SK-N-SH (cell line): ENCODE data around the gene COL25A1. TPM values are rescaled to one million over a fixed set of nuclear protein-coding genes. Genes with fewer than 3 reads are reported as not detected.

Experiments
- CTCF ChIA-PET: fragments of 300-600, 350-600 bp; formaldehyde crosslinking; extraction: SDS; loops from one replicate; lab custom pipeline; 2021; lab: Yijun Ruan, JAX
- POLR2A ChIA-PET: fragments of 350-600 bp; sonication (Branson Sonifier 250); formaldehyde crosslinking; extraction: SDS; loops from one replicate; lab custom pipeline; 2020; ENCODE audit warnings: antibody characterized with exemption, inconsistent platforms; lab: Yijun Ruan, JAX
- DNase-seq: peaks from one replicate; pipeline ENCODE4 v3.0.0; 2012
- H2AFZ ChIP-seq: fragments of 200-600 bp; sonication (generic); 2 replicates; pipeline ENCODE4 v1.8.1; 2016; ENCODE audit warnings: antibody characterized with exemption, mild to moderate bottlenecking, low read depth
- H3F3A ChIP-seq: fragments of 200-600 bp; sonication (generic); replicated peaks from 2 replicates; pipeline ENCODE3; 2016; ENCODE audit warnings: antibody characterized with exemption, mild to moderate bottlenecking; ENCODE audit not compliant: insufficient read depth
- H3K27ac ChIP-seq, 2 experiments: fragments of 200-500 bp in 1 of 2; fragments of 200-600 bp in 1 of 2; sonication (Bioruptor generic) in 1 of 2; sonication (generic), shearing (Covaris generic) in 1 of 2; 2 replicates each; pipeline versions ENCODE4 v1.5.1 to v1.6.1; 2014 to 2016; ENCODE audit warnings: low read depth in 2 of 2, inconsistent platforms in 1 of 2, low read length in 1 of 2, mild to moderate bottlenecking in 1 of 2, mixed read lengths in 1 of 2
- H3K27me3 ChIP-seq: fragments of 200-600 bp; sonication (generic), shearing (Covaris generic); 2 replicates; pipeline ENCODE4 v1.6.1; 2016; ENCODE audit warnings: mixed run types; ENCODE audit not compliant: insufficient read depth
- H3K36me3 ChIP-seq, 2 experiments: fragments of 200-500 bp in 1 of 2; fragments of 200-600 bp in 1 of 2; sonication (Bioruptor generic) in 1 of 2; sonication (generic) in 1 of 2; replicated peaks in 1 of 2; 2 replicates each; pipeline versions ENCODE3 to v1.5.1; 2014 to 2016; ENCODE audit warnings: low read length in 1 of 2, mild to moderate bottlenecking in 1 of 2; ENCODE audit not compliant: insufficient read depth in 2 of 2, control insufficient read depth in 1 of 2
- H3K4me1 ChIP-seq, 2 experiments: fragments of 200-500 bp in 1 of 2; fragments of 200-600 bp in 1 of 2; sonication (Bioruptor generic) in 1 of 2; sonication (generic), shearing (Covaris generic) in 1 of 2; 2 replicates each; pipeline versions ENCODE4 v1.5.1 to v1.6.1; 2014 to 2016; ENCODE audit warnings: low read depth in 1 of 2, low read length in 1 of 2, mixed run types in 1 of 2; ENCODE audit not compliant: insufficient read depth in 2 of 2, control insufficient read depth in 1 of 2
- H3K4me2 ChIP-seq: fragments of 200-600 bp; sonication (generic), shearing (Covaris generic); 2 replicates; pipeline ENCODE4 v1.6.1; 2017; ENCODE audit warnings: mixed run types
- H3K4me3 ChIP-seq, 2 experiments: fragments of 200-500 bp in 1 of 2; fragments of 200-600 bp in 1 of 2; sonication (Bioruptor generic) in 1 of 2; sonication (generic), shearing (Covaris generic) in 1 of 2; 2 replicates each; pipeline versions ENCODE4 v1.5.1 to v1.8.1; 2014 to 2016; ENCODE audit warnings: low read depth in 2 of 2, inconsistent platforms in 1 of 2, low read length in 1 of 2, mild to moderate bottlenecking in 1 of 2, mixed read lengths in 1 of 2, moderate library complexity in 1 of 2
- H3K79me2 ChIP-seq: fragments of 200-600 bp; sonication (generic); 2 replicates; pipeline ENCODE4 v1.8.1; 2017; ENCODE audit warnings: mild to moderate bottlenecking; ENCODE audit not compliant: insufficient read depth
- H3K9ac ChIP-seq: fragments of 200-600 bp; sonication (generic); 2 replicates; pipeline ENCODE4 v1.6.1; 2017; ENCODE audit warnings: mixed run types
- H3K9me2 ChIP-seq: fragments of 200-600 bp; sonication (generic); 2 replicates; pipeline ENCODE4 v1.6.1; 2017; ENCODE audit warnings: mixed run types
- H3K9me3 ChIP-seq: fragments of 200-600 bp; sonication (generic); 2 replicates; pipeline ENCODE4 v1.6.1; 2017; ENCODE audit warnings: mixed run types, mild to moderate bottlenecking, moderate library complexity
- H4K20me1 ChIP-seq: fragments of 200-600 bp; sonication (generic); 2 replicates; pipeline ENCODE4 v1.6.1; 2017; ENCODE audit warnings: mild to moderate bottlenecking, mixed run types; ENCODE audit not compliant: insufficient read depth
- CHD2 ChIP-seq: fragments of 150-350 bp; IDR thresholded peaks from 2 replicates; pipeline ENCODE4 v1.6.1; 2018; ENCODE audit warnings: low read length; ENCODE audit not compliant: partially characterized antibody
- EP300 ChIP-seq, 2 experiments: IDR thresholded peaks; 2 replicates each; pipeline versions ENCODE4 v1.4.0 to v1.6.1; 2012; ENCODE audit warnings: borderline replicate concordance in 1 of 2, low read depth in 1 of 2, low read length in 1 of 2
- EZH2phosphoT487 ChIP-seq: fragments of 200-600 bp; sonication (generic); IDR thresholded peaks from 2 replicates; pipeline ENCODE4 v1.6.1; 2017; ENCODE audit warnings: low read depth, mixed run types, mild to moderate bottlenecking, antibody characterized with exemption, moderate library complexity, borderline replicate concordance
- FOXJ3 ChIP-seq: sonication (generic); formaldehyde crosslinking; IDR thresholded peaks from 2 replicates; pipeline ENCODE4 v1.5.1; 2020; ENCODE audit warnings: mild to moderate bottlenecking, missing genetic modification reagents
- FOXM1 ChIP-seq: IDR thresholded peaks from 2 replicates; pipeline ENCODE4 v1.4.0; 2012; ENCODE audit warnings: low read depth, mild to moderate bottlenecking
- MEF2A ChIP-seq: IDR thresholded peaks from 2 replicates; pipeline ENCODE4 v1.4.0; 2012; ENCODE audit warnings: low read depth, borderline replicate concordance
- MXI1 ChIP-seq: IDR thresholded peaks from 2 replicates; pipeline ENCODE4 v1.6.1; 2012; ENCODE audit warnings: mild to moderate bottlenecking, low read depth, low read length, improper control_type of control experiment
- NFIC ChIP-seq: IDR thresholded peaks from 2 replicates; pipeline ENCODE4 v1.4.0; 2012; ENCODE audit warnings: borderline replicate concordance
- POLR2AphosphoS5 ChIP-seq: IDR thresholded peaks from 2 replicates; pipeline ENCODE4 v1.6.1; 2012; ENCODE audit warnings: low read depth, low read length
- RFX5 ChIP-seq: IDR thresholded peaks from 2 replicates; pipeline ENCODE4 v1.6.1; 2012; ENCODE audit warnings: mild to moderate bottlenecking, improper control_type of control experiment, low read length
- SIN3A ChIP-seq: IDR thresholded peaks from 2 replicates; pipeline ENCODE4 v1.6.1; 2012; ENCODE audit warnings: low read depth, mild to moderate bottlenecking, low read length, moderate library complexity, borderline replicate concordance
- TCF12 ChIP-seq: IDR thresholded peaks from 2 replicates; pipeline ENCODE4 v1.4.0; 2012
- TEAD4 ChIP-seq: IDR thresholded peaks from 2 replicates; pipeline ENCODE4 v1.4.0; 2012; ENCODE audit warnings: mild to moderate bottlenecking, borderline replicate concordance; ENCODE audit not compliant: insufficient read depth
- YY1 ChIP-seq: IDR thresholded peaks from 2 replicates; pipeline ENCODE4 v1.4.0; 2012; ENCODE audit warnings: low read depth, mild to moderate bottlenecking
- WGBS: methylation state at CpG from one replicate; pipeline ENCODE4 v1.1.6; 2017; ENCODE audit warnings: low lambda C conversion rate; 5-methylcytosine and 5-hydroxymethylcytosine counted together
- polyA plus RNA-seq, 3 experiments: library from polyadenylated mRNA; depleted of rRNA; stranded (reverse); fragments of >200 nt; gene quantifications; 2 replicates each; pipeline ENCODE4 v1.2.3, GENCODE V29; 2012
- TF ChIP-seq, protein P1 (sequence below): fragments of 150-350 bp; IDR thresholded peaks from 2 replicates; pipeline ENCODE4 v1.6.1; 2017; ENCODE audit warnings: antibody characterized with exemption, low read length, low read depth, borderline replicate concordance
- TF ChIP-seq, protein P2 (sequence below): IDR thresholded peaks from 2 replicates; pipeline ENCODE4 v1.4.0; 2012; ENCODE audit warnings: low read depth, borderline replicate concordance
- TF ChIP-seq, protein P3 (sequence below): fragments of 150-350 bp; IDR thresholded peaks from 2 replicates; pipeline ENCODE4 v1.6.1; 2016; ENCODE audit warnings: mild to moderate bottlenecking, low read depth, low read length
- TF ChIP-seq, protein P4 (sequence below): fragments of 200-600 bp; sonication (generic); IDR thresholded peaks from 2 replicates; pipeline ENCODE4 v1.6.1; 2017; ENCODE audit warnings: antibody characterized with exemption, mild to moderate bottlenecking, moderate library complexity
- TF ChIP-seq, protein P5 (sequence below): IDR thresholded peaks from 2 replicates; pipeline ENCODE4; 2012

Gene COL25A1
- polyA plus RNA-seq, 1 of the 3 experiments (the other 2 are of a cell fraction): not detected

DNA sequence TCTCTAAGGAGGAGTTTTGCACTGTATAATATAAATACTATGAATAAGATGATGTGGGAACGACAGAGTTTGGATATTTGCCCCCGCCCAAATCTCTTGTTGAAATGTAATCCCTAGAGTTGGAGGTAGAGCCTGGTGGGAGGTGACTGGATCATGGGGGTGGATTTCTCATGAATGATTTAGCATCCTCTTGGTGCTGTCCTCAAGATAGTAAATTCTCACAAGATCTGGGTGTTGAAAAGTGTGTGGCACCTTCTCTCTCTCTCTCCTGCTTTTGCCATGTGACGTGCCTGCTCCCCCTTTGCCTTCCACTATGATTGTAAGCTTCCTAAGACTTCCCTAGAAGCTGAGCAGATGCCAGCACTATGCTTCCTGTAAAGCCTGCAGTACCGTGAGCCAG, 298.0 kb downstream of the COL25A1 start (continued):
- TF ChIP-seq RFX5 (no peak), POLR2AphosphoS5 (no peak)
- TF ChIP-seq, protein P1, sequence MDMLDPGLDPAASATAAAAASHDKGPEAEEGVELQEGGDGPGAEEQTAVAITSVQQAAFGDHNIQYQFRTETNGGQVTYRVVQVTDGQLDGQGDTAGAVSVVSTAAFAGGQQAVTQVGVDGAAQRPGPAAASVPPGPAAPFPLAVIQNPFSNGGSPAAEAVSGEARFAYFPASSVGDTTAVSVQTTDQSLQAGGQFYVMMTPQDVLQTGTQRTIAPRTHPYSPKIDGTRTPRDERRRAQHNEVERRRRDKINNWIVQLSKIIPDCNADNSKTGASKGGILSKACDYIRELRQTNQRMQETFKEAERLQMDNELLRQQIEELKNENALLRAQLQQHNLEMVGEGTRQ: no peak

DNA sequence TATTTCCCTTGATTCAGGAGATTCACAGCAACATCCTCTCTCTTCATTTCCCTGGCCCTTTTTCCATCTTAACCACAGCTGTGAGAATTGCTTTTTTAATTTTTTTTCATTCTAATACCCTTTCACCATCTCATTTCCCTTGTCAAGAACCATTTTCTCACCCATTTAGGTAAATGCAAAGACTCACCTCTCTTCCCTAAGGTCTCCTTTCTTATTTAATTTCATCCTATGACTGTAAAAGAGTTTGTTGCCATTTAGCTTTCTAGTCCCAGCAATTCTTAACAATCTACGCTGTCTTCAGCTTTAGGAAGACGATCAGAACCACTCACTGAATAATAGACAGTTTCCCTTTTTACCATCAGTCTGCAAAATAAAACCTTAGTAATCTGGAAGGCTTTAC, 298.5 kb downstream of the COL25A1 start:
- H2AFZ ChIP-seq: no peak overlapping the region
- no peak overlapping the region for H3K27ac ChIP-seq
- no peak overlapping the region for H3K9ac ChIP-seq
- H4K20me1 ChIP-seq: no peaks in the 10 kb centered on the region
- CTCF ChIA-PET: no interaction called here
- WGBS: 0% methylated on average over 2 of the region's 2 CpGs
- H3K4me1 ChIP-seq: no peaks in the 10 kb centered on the region
- no peaks in the 10 kb centered on the region for H3K9me3 ChIP-seq
- H3K4me2 ChIP-seq: no peak overlapping the region
- H3K4me3 ChIP-seq: no peak overlapping the region
- H3K36me3 ChIP-seq: no peaks in the 10 kb centered on the region
- H3F3A ChIP-seq: no peaks in the 10 kb centered on the region
- TF ChIP-seq, protein P2, sequence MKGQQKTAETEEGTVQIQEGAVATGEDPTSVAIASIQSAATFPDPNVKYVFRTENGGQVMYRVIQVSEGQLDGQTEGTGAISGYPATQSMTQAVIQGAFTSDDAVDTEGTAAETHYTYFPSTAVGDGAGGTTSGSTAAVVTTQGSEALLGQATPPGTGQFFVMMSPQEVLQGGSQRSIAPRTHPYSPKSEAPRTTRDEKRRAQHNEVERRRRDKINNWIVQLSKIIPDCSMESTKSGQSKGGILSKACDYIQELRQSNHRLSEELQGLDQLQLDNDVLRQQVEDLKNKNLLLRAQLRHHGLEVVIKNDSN: no peak
- TF ChIP-seq TEAD4 (no peak), SIN3A (no peak), MEF2A (no peak), FOXM1 (no peak)
- TF ChIP-seq, protein P3, sequence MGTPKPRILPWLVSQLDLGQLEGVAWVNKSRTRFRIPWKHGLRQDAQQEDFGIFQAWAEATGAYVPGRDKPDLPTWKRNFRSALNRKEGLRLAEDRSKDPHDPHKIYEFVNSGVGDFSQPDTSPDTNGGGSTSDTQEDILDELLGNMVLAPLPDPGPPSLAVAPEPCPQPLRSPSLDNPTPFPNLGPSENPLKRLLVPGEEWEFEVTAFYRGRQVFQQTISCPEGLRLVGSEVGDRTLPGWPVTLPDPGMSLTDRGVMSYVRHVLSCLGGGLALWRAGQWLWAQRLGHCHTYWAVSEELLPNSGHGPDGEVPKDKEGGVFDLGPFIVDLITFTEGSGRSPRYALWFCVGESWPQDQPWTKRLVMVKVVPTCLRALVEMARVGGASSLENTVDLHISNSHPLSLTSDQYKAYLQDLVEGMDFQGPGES: no peak
- no peaks in the 10 kb centered on the region for H3K9me2 ChIP-seq
- POLR2A ChIA-PET: no interaction called here
- no peaks in the 10 kb centered on the region for H3K27me3 ChIP-seq
- H3K79me2 ChIP-seq: no peaks in the 10 kb centered on the region
- DNase-seq: no peak

DNA sequence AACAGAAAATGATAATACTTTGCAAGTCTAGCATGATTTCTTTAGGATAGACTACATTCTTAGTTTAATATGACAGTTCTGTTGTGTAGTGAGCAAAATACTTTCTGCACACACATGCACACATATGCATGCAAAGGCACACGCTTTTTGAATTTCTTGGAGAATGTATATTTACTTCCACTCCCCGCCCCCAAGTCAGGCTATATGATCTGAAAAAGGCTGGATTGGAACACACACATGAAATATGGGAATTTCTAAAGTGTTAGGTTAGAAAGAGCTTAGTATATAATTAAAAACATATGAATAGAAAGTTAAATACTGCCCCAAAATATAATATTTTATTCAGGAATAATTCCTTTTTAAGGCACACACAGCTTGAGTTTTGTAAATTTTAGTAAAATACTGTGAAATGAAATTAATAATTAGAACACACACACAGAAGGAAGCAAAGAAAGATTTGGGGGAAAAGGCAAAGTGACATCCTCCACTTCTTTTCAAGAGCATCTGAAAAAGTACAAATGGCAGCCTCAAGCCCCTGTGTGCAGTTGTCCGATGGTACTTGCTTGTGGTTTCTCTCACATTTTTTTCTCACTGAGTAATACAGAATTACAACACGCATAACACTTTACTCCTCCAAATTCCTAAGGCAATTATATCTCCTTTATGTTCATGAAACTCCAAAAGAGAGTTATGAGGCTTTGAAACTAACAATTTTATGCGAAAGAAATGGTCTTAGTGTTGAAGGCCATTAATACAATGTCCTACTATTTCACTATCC, 310.7 kb downstream of the COL25A1 start:
- H3F3A ChIP-seq: no peaks in the 10 kb centered on the region
- no peak for DNase-seq
- no peak for TF ChIP-seq EP300 (IDR thresholded peaks at IDR 0.05; ENCODE audit: borderline replicate concordance in 1 of 2, low read depth in 1 of 2, low read length in 1 of 2)
- TF ChIP-seq CHD2: no peak
- no peak for TF ChIP-seq FOXJ3 (CRISPR knock-in tag)
- TF ChIP-seq, protein P4, sequence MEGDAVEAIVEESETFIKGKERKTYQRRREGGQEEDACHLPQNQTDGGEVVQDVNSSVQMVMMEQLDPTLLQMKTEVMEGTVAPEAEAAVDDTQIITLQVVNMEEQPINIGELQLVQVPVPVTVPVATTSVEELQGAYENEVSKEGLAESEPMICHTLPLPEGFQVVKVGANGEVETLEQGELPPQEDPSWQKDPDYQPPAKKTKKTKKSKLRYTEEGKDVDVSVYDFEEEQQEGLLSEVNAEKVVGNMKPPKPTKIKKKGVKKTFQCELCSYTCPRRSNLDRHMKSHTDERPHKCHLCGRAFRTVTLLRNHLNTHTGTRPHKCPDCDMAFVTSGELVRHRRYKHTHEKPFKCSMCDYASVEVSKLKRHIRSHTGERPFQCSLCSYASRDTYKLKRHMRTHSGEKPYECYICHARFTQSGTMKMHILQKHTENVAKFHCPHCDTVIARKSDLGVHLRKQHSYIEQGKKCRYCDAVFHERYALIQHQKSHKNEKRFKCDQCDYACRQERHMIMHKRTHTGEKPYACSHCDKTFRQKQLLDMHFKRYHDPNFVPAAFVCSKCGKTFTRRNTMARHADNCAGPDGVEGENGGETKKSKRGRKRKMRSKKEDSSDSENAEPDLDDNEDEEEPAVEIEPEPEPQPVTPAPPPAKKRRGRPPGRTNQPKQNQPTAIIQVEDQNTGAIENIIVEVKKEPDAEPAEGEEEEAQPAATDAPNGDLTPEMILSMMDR: no peak
- no peak for TF ChIP-seq MXI1
- TF ChIP-seq NFIC: no peak
- no peak for TF ChIP-seq YY1
- no peak for TF ChIP-seq EZH2phosphoT487
- TF ChIP-seq, protein P5, sequence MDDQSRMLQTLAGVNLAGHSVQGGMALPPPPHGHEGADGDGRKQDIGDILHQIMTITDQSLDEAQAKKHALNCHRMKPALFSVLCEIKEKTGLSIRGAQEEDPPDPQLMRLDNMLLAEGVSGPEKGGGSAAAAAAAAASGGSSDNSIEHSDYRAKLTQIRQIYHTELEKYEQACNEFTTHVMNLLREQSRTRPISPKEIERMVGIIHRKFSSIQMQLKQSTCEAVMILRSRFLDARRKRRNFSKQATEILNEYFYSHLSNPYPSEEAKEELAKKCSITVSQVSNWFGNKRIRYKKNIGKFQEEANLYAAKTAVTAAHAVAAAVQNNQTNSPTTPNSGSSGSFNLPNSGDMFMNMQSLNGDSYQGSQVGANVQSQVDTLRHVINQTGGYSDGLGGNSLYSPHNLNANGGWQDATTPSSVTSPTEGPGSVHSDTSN: no peak
- TF ChIP-seq TCF12: no peak

More for the DNA sequence above, 310.7 kb downstream of the COL25A1 start:
- H3K27me3 ChIP-seq: no peaks in the 10 kb centered on the region
- no peak overlapping the region for H3K4me3 ChIP-seq
- no peaks in the 10 kb centered on the region for H3K79me2 ChIP-seq
- no peaks in the 10 kb centered on the region for H3K36me3 ChIP-seq
- no peaks in the 10 kb centered on the region for H3K9me3 ChIP-seq
- no peaks in the 10 kb centered on the region for H4K20me1 ChIP-seq
- 30% methylated on average over 5 of the region's 5 CpGs for WGBS
- no peak overlapping the region for H2AFZ ChIP-seq
- no peak overlapping the region for H3K9ac ChIP-seq
- ChIA-PET POLR2A (no interaction called here), CTCF (no interaction called here)
- H3K9me2 ChIP-seq: no peaks in the 10 kb centered on the region
- no peak overlapping the region for H3K4me2 ChIP-seq
- no peaks in the 10 kb centered on the region for H3K4me1 ChIP-seq
- no peak overlapping the region for H3K27ac ChIP-seq
